ENCODE measurements around the gene TENM3.
A peak's percentile ranks its signal among the peaks of the same experiment; 100 is the strongest.

TENM3 gene

GRCh38 chr4:182286035-182286434 is 42.8 kb downstream of the TENM3 start:
- DNase-seq: no peak

GRCh38 chr4:182286931-182287330 is 43.7 kb downstream of the TENM3 start:
- DNase-seq: no peak

GRCh38 chr4:182288534-182288933 is 45.3 kb downstream of the TENM3 start:
- DNase-seq: no peak

- DNase-seq: no peak
These were observed 46.6 kb downstream of the TENM3 start for GRCh38 chr4:182289809-182290208.

- no peak for DNase-seq
These were observed 48.0 kb downstream of the TENM3 start for GRCh38 chr4:182291175-182291574.

- no peak for DNase-seq
These were observed 48.5 kb downstream of the TENM3 start for GRCh38 chr4:182291597-182292270.

- DNase-seq: no peak
These were observed 49.4 kb downstream of the TENM3 start for GRCh38 chr4:182292612-182293011.

GRCh38 chr4:182293691-182294255 is 50.6 kb downstream of the TENM3 start:
- no peak for DNase-seq

GRCh38 chr4:182294451-182294850 is 51.2 kb downstream of the TENM3 start:
- peak in 2 of 58 donors; percentile 8 to 32 for DNase-seq

- DNase-seq: no peak
These were observed 54.5 kb downstream of the TENM3 start for GRCh38 chr4:182297659-182298058.

- no peak for DNase-seq
These were observed 58.5 kb downstream of the TENM3 start for GRCh38 chr4:182301736-182302135.

GRCh38 chr4:182303847-182304246 is 60.6 kb downstream of the TENM3 start:
- DNase-seq: no peak

GRCh38 chr4:182306792-182307507 is 63.7 kb downstream of the TENM3 start:
- no peak for DNase-seq

GRCh38 chr4:182307746-182308145 is 64.5 kb downstream of the TENM3 start:
- no peak for DNase-seq

GRCh38 chr4:182309877-182310276 is 66.7 kb downstream of the TENM3 start:
- DNase-seq: no peak

- DNase-seq: no peak
These were observed 67.1 kb downstream of the TENM3 start for GRCh38 chr4:182310316-182310715.

GRCh38 chr4:182310962-182311361 is 67.8 kb downstream of the TENM3 start:
- no peak for DNase-seq

GRCh38 chr4:182314537-182314936 is 71.3 kb downstream of the TENM3 start:
- no peak for DNase-seq

- no peak for DNase-seq
These were observed 75.1 kb downstream of the TENM3 start for GRCh38 chr4:182318256-182318655.

- no peak for DNase-seq
These were observed 76.9 kb downstream of the TENM3 start for GRCh38 chr4:182320092-182320491.

- DNase-seq: no peak
These were observed 77.4 kb downstream of the TENM3 start for GRCh38 chr4:182320580-182320979.

GRCh38 chr4:182324282-182324681 is 81.1 kb downstream of the TENM3 start:
- DNase-seq: no peak

- no peak for DNase-seq
These were observed 82.2 kb downstream of the TENM3 start for GRCh38 chr4:182325397-182325796.

Measured in anterior cingulate cortex (tissue), 58 donors.